Parathyroid adenoma (tissue), 2 donors: ENCODE data around the gene RGS16.

Experiments used
- H2AFZ ChIP-seq: fragments of 300-600 bp; sonication (generic); one replicate; pipeline ENCODE4 v1.7.0; 2017; ENCODE audit warnings: antibody characterized with exemption, mild to moderate bottlenecking
- H3K27ac ChIP-seq: fragments of 300-600 bp; sonication (generic); one replicate; pipeline ENCODE4 v1.7.0; 2017
- H3K27me3 ChIP-seq: fragments of 300-600 bp; sonication (generic); one replicate; pipeline ENCODE4 v1.7.0; 2017; ENCODE audit warnings: low read length; ENCODE audit not compliant: control insufficient read depth, insufficient read depth
- H3K36me3 ChIP-seq: fragments of 300-600 bp; sonication (generic); one replicate; pipeline ENCODE4 v1.7.0; 2017; ENCODE audit warnings: low read length; ENCODE audit not compliant: control insufficient read depth, insufficient read depth
- H3K4me1 ChIP-seq: fragments of 300-600 bp; sonication (generic); one replicate; pipeline ENCODE4 v1.7.0; 2017; ENCODE audit warnings: control low read depth
- H3K4me2 ChIP-seq: fragments of 300-600 bp; sonication (generic); one replicate; pipeline ENCODE4 v1.7.0; 2017; ENCODE audit warnings: low read length
- H3K4me3 ChIP-seq: fragments of 300-600 bp; sonication (generic); one replicate; pipeline ENCODE4 v1.7.0; 2017; ENCODE audit warnings: low read depth, low read length
- H3K79me2 ChIP-seq: fragments of 300-600 bp; sonication (generic); one replicate; pipeline ENCODE4 v1.7.0; 2017; ENCODE audit warnings: control low read depth
- H3K9ac ChIP-seq: fragments of 300-600 bp; sonication (generic); one replicate; pipeline ENCODE4 v1.7.0; 2017; ENCODE audit warnings: mild to moderate bottlenecking
- H3K9me3 ChIP-seq: fragments of 300-600 bp; sonication (generic); one replicate; pipeline ENCODE4 v1.7.0; 2017; ENCODE audit warnings: low read length; ENCODE audit not compliant: control insufficient read depth
- TF ChIP-seq, protein P1 (sequence below): fragments of 300-600 bp; sonication (generic); IDR thresholded peaks from one replicate; pipeline ENCODE4 v1.7.0; 2017; ENCODE audit warnings: antibody characterized with exemption, mild to moderate bottlenecking
- donor health status: primary hyperparathyroidism.

The RGS16 gene

DNA sequence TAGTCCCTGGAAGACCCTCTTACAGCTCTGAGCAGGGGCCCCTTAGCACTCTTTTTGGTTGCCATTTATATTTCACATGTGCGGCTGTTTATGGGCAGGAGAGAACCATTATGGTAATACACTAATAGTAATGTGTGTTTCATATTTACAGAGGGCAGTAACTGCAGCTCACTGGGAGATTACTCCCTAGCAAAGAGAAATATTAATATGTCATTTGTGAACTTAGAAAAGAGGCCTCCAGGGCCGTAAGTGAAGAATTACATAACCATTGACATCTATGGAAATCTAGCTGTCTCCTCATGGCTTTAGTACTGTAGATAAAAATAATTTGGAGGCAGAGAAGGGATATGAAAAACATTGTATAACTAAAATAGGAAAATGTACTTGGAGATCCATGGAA is 23.4 kb upstream of the RGS16 start:
- no peaks in the 10 kb centered on the region for H3K9me3 ChIP-seq
- no peaks in the 10 kb centered on the region for H3K4me1 ChIP-seq
- H3K27me3 ChIP-seq = no peaks in the 10 kb centered on the region
- TF ChIP-seq, protein P1, sequence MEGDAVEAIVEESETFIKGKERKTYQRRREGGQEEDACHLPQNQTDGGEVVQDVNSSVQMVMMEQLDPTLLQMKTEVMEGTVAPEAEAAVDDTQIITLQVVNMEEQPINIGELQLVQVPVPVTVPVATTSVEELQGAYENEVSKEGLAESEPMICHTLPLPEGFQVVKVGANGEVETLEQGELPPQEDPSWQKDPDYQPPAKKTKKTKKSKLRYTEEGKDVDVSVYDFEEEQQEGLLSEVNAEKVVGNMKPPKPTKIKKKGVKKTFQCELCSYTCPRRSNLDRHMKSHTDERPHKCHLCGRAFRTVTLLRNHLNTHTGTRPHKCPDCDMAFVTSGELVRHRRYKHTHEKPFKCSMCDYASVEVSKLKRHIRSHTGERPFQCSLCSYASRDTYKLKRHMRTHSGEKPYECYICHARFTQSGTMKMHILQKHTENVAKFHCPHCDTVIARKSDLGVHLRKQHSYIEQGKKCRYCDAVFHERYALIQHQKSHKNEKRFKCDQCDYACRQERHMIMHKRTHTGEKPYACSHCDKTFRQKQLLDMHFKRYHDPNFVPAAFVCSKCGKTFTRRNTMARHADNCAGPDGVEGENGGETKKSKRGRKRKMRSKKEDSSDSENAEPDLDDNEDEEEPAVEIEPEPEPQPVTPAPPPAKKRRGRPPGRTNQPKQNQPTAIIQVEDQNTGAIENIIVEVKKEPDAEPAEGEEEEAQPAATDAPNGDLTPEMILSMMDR = no peak
- H3K9ac ChIP-seq = no peak overlapping the region
- H3K36me3 ChIP-seq = no peaks in the 10 kb centered on the region
- no peak overlapping the region for H3K4me2 ChIP-seq
- H3K79me2 ChIP-seq = no peaks in the 10 kb centered on the region
- no peak overlapping the region for H2AFZ ChIP-seq
- H3K27ac ChIP-seq = no peak overlapping the region
- no peak overlapping the region for H3K4me3 ChIP-seq

DNA sequence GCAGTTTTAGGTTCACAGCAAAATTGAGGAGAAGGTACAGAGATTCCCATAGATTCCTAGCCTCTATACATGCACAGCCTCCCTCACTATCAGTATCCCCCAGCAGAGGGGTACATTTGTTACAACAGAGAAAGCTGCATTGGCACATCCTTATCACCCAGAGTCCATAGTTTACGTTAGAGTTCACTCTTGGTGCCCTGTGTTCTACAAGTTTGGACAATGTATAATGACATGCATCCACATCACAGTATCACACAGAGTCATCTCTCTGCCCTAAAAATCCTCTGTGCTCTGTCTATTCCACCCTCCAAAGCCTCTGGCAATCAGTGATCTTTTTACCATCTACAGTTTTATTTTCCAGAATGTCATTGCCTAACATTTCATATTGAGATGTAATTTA is 22.3 kb upstream of the RGS16 start:
- no peak overlapping the region for H3K27ac ChIP-seq

DNA sequence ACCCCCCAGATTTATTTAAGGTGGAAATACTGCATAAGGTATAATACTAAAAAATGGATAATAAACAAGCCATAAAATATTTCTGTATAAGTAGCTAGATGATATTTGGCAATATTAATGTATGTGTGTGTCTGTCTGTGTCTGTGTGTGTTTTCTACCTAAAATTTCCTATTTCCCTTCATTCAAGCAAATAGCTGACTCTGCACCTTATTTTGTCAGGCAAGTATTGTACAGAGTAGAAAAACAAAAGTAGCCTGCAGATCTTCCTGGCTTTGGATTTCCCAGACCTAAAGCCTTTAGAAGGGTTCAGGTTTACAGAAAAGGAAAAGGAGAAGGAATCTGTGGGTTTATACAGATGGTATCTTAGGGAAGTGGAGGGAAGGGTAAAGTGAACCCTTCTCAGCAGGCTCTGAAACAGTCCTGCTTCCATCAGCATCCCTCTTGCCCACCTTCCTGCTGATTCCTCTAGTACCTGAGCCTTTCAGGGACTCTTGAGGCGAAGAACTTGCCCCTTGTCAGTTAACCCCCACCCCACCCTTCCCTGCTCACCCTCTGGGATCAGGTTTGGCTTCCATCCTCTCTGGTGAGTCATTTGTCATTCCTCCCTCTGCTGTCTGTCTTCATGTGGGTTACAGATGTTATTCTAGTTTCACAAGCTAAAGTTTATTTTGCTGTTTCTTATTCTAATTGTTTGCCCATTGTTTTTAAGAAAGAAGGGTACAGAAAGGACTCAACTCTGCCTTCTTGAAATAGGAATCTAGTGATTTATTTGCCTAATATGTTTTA is 21.7 kb upstream of the RGS16 start:
- TF ChIP-seq, protein P1 = no peak
- H3K9ac ChIP-seq = no peak overlapping the region
- no peaks in the 10 kb centered on the region for H3K4me1 ChIP-seq
- no peaks in the 10 kb centered on the region for H3K79me2 ChIP-seq
- no peak overlapping the region for H3K4me2 ChIP-seq
- no peaks in the 10 kb centered on the region for H3K9me3 ChIP-seq
- no peak overlapping the region for H2AFZ ChIP-seq
- H3K4me3 ChIP-seq = no peak overlapping the region
- H3K27ac ChIP-seq = no peak overlapping the region
- H3K36me3 ChIP-seq = no peaks in the 10 kb centered on the region
- no peaks in the 10 kb centered on the region for H3K27me3 ChIP-seq

More for the DNA sequence above, 22.3 kb upstream of the RGS16 start:
- H2AFZ ChIP-seq = no peak overlapping the region
- H3K4me3 ChIP-seq = no peak overlapping the region
- H3K9me3 ChIP-seq = no peaks in the 10 kb centered on the region
- no peak overlapping the region for H3K9ac ChIP-seq
- no peak overlapping the region for H3K4me2 ChIP-seq
- no peaks in the 10 kb centered on the region for H3K4me1 ChIP-seq
- TF ChIP-seq, protein P1 = no peak
- H3K27me3 ChIP-seq = no peaks in the 10 kb centered on the region
- no peaks in the 10 kb centered on the region for H3K79me2 ChIP-seq
- H3K36me3 ChIP-seq = no peaks in the 10 kb centered on the region

DNA sequence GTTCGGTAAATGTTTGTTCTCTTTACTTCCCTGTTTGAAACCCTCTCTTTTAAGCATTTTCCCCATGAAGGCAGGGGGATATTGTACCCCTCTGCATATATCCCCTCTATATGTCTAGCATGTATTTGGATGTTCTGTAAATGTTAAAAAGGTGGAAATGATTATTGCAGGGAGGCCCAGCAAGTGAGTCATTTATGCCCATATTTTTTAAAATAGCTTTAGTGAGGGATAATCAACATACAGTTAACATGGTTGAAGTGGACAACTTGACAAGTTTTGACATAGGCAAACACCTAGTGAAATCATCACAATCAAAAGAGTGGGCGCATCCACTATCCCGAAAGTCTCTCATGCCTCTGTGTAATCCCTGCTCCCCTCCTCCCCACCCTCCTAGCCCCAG is 20.8 kb upstream of the RGS16 start:
- H3K9me3 ChIP-seq = no peaks in the 10 kb centered on the region
- H3K4me3 ChIP-seq = no peak overlapping the region
- no peak overlapping the region for H3K27ac ChIP-seq
- H3K9ac ChIP-seq = no peak overlapping the region
- H3K79me2 ChIP-seq = no peaks in the 10 kb centered on the region
- no peak overlapping the region for H3K4me2 ChIP-seq
- TF ChIP-seq, protein P1 = no peak
- H2AFZ ChIP-seq = no peak overlapping the region
- H3K27me3 ChIP-seq = no peaks in the 10 kb centered on the region
- H3K36me3 ChIP-seq = no peaks in the 10 kb centered on the region
- no peaks in the 10 kb centered on the region for H3K4me1 ChIP-seq

DNA sequence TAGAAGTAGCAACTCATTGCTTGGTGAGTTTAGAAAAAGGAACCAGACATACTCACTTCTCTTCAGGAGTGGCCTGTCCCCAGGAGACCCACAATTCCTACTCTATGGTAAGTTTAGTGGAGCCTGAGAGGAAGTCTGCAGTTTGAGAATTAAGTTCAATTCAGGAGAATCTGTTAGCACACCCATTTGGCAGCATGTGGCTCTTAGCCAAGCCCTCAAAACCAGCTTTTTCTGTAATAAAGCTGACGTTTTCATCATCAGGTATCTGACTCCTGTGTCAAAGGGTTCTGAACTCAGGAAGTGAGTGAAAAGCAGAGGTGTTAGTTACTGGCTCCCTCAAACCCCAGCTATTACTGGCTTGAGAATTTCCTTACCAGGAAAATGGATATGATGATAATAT is 20.4 kb upstream of the RGS16 start:
- Histone ChIP-seq H3K4me3 (no peak overlapping the region), H2AFZ (no peak overlapping the region), H3K4me2 (no peak overlapping the region), H3K9ac (no peak overlapping the region), H3K9me3 (no peaks in the 10 kb centered on the region), H3K27me3 (no peaks in the 10 kb centered on the region), H3K27ac (no peak overlapping the region), H3K4me1 (no peaks in the 10 kb centered on the region), H3K36me3 (no peaks in the 10 kb centered on the region), H3K79me2 (no peaks in the 10 kb centered on the region)
- TF ChIP-seq, protein P1 = no peak
